PC-3 (cell line): ENCODE results near the gene PIGX.

ENCODE experiments used
- CTCF ChIP-seq: fragments of 300-600 bp; sonication (generic); conservative IDR thresholded peaks from 2 replicates; pipeline ENCODE4 v1.5.1; 2017; ENCODE audit warnings: antibody characterized with exemption, low read depth, mild to moderate bottlenecking, low read length
- EZH2 ChIP-seq: fragments of 300-600 bp; sonication (generic); IDR thresholded peaks from one replicate; pipeline ENCODE4 v1.6.1; 2017; ENCODE audit warnings: antibody characterized with exemption, mild to moderate bottlenecking, low read length; ENCODE audit not compliant: unreplicated experiment

GRCh38 chr3:196721097-196721496 is 8.9 kb downstream of the PIGX start:
- TF ChIP-seq CTCF: no peak
- TF ChIP-seq EZH2: no peak
